GM12878 (cell line): Measurements from ENCODE around the gene COL23A1. TPM values are rescaled to one million over a fixed set of nuclear protein-coding genes. Genes with fewer than 3 reads are reported as not detected.

Source experiments
- ATAC-seq: fragments of 200-7000 bp; cut with Tn5 transposase; 3 replicates; pipeline ENCODE4 v1.9.1; 2020; ENCODE audit warnings: mild to moderate bottlenecking, moderate library complexity
- BruUV-seq: library from RNA; stranded (reverse); fragments of 400-500 nt; replicated peaks from 2 replicates; lab custom pipeline; 2021; lab: Mats Ljungman, UMichigan
- CTCF ChIA-PET: fragments of 300-600 bp; sonication (Branson Sonifier 250); formaldehyde crosslinking; extraction: SDS; loops from one replicate; lab custom pipeline; 2021; ENCODE audit warnings: inconsistent platforms; lab: Yijun Ruan, JAX
- POLR2A ChIA-PET: fragments of 350-600 bp; formaldehyde crosslinking; extraction: SDS; loops from one replicate; lab custom pipeline; 2021; ENCODE audit warnings: inconsistent platforms; lab: Charles Lee
- RAD21 ChIA-PET: fragments of 300-600 bp; sonication (Branson Sonifier 250); formaldehyde crosslinking; loops from one replicate; lab custom pipeline; 2023; ENCODE audit warnings: antibody characterized with exemption; ENCODE audit not compliant: unreplicated experiment; lab: Charles Lee
- SMC1A ChIA-PET: fragments of 300-600 bp; sonication (Branson Sonifier 250); formaldehyde crosslinking; loops from one replicate; lab custom pipeline; 2023; ENCODE audit not compliant: unreplicated experiment, uncharacterized antibody; lab: Charles Lee
- DNase-seq: peaks from one replicate; pipeline ENCODE4 v3.0.0-alpha.2; 2011; ENCODE audit warnings: low read depth, low spot score
- FAIRE-seq: peaks from 3 replicates; lab custom pipeline; 2011; peaks lifted over from hg19 to GRCh38; lab: Jason Lieb, UNC
- H2AFZ ChIP-seq: 2 replicates; pipeline ENCODE4 v1.6.0; 2011; ENCODE audit warnings: low read depth, low read length, control low read depth; ENCODE audit not compliant: control insufficient read depth
- H3K27ac ChIP-seq: 2 replicates; pipeline ENCODE4 v1.5.1; 2011; ENCODE audit warnings: control low read depth; ENCODE audit not compliant: control insufficient read depth, insufficient read depth
- H3K27me3 ChIP-seq, 2 experiments: replicated peaks in 1 of 2; 2 replicates each; pipeline versions ENCODE4 v1.6.0 to v1.6.1; 2011; ENCODE audit warnings: low read length in 1 of 2; ENCODE audit not compliant: control insufficient read depth in 2 of 2, insufficient read depth in 2 of 2
- H3K36me3 ChIP-seq, 2 experiments: 2 replicates each; pipeline ENCODE4 v1.5.1; 2011; ENCODE audit warnings: low read length in 1 of 2; ENCODE audit not compliant: control insufficient read depth in 2 of 2, insufficient read depth in 2 of 2
- H3K4me1 ChIP-seq: 2 replicates; pipeline ENCODE4 v1.6.1; 2011; ENCODE audit warnings: mild to moderate bottlenecking, low read length, moderate library complexity, mixed read lengths; ENCODE audit not compliant: control insufficient read depth, insufficient read depth
- H3K4me2 ChIP-seq: 2 replicates; pipeline ENCODE4 v1.6.0; 2011; ENCODE audit warnings: control low read depth; ENCODE audit not compliant: control insufficient read depth, insufficient read depth
- H3K4me3 ChIP-seq: fragments of 200-600 bp; sonication (generic); 2 replicates; pipeline ENCODE4 v1.5.1; 2016
- H3K79me2 ChIP-seq: 2 replicates; pipeline ENCODE4 v1.6.0; 2011; ENCODE audit warnings: low read length; ENCODE audit not compliant: control insufficient read depth, insufficient read depth
- H3K9ac ChIP-seq: 2 replicates; pipeline ENCODE4 v1.8.0; 2011; ENCODE audit warnings: low read length, control low read depth, mixed read lengths; ENCODE audit not compliant: control insufficient read depth, insufficient read depth
- H3K9me3 ChIP-seq: replicated peaks from 3 replicates; pipeline ENCODE4 v1.5.1; 2011; ENCODE audit warnings: mild to moderate bottlenecking, low read length; ENCODE audit not compliant: control insufficient read depth, insufficient read depth
- H4K20me1 ChIP-seq: 2 replicates; pipeline ENCODE4 v1.6.0; 2011; ENCODE audit not compliant: control insufficient read depth, insufficient read depth
- BCLAF1 ChIP-seq: fragments of 450-650 bp; IDR thresholded peaks from 2 replicates; pipeline ENCODE4 v1.6.1; 2017; ENCODE audit warnings: antibody characterized with exemption, mild to moderate bottlenecking, moderate library complexity
- CHD4 ChIP-seq: fragments of 200-600 bp; sonication (generic); IDR thresholded peaks from 2 replicates; pipeline ENCODE4 v1.6.1; 2016; ENCODE audit warnings: mild to moderate bottlenecking
- EGR1 ChIP-seq, 2 experiments: IDR thresholded peaks; 1 replicate in 1 of 2; 2 replicates in 1 of 2; pipeline ENCODE4 v1.6.1; 2011 to 2012; ENCODE audit warnings: low read depth in 2 of 2, low read length in 2 of 2, borderline replicate concordance in 1 of 2, mild to moderate bottlenecking in 1 of 2, moderate library complexity in 1 of 2
- ETV6 ChIP-seq, 2 experiments: fragments of 450-650 bp in 1 of 2; IDR thresholded peaks in 1 of 2; conservative IDR thresholded peaks in 1 of 2; 2 replicates each; pipeline ENCODE4 v1.6.1; 2014; ENCODE audit warnings: antibody characterized with exemption in 1 of 2, borderline replicate concordance in 1 of 2, low read depth in 1 of 2, mild to moderate bottlenecking in 1 of 2, moderate library complexity in 1 of 2
- MLLT1 ChIP-seq: fragments of 450-650 bp; IDR thresholded peaks from 2 replicates; pipeline ENCODE4 v1.6.1; 2016; ENCODE audit warnings: mild to moderate bottlenecking
- MXI1 ChIP-seq: fragments of 150-350 bp; IDR thresholded peaks from 2 replicates; pipeline ENCODE4 v1.6.1; 2011; ENCODE audit warnings: low read depth, mild to moderate bottlenecking, inconsistent platforms, low read length, improper control_type of control experiment
- POLR2AphosphoS2 ChIP-seq: IDR thresholded peaks from 2 replicates; pipeline ENCODE4 v1.6.1; 2011; ENCODE audit warnings: low read depth, mild to moderate bottlenecking, low read length, improper control_type of control experiment, moderate library complexity
- RFX5 ChIP-seq: IDR thresholded peaks from 2 replicates; pipeline ENCODE4 v1.6.1; 2011; ENCODE audit warnings: low read depth, low read length, improper control_type of control experiment
- SIX5 ChIP-seq: IDR thresholded peaks from 2 replicates; pipeline ENCODE4 v1.6.1; 2011; ENCODE audit warnings: mild to moderate bottlenecking, low read depth, low read length, moderate library complexity; ENCODE audit not compliant: severe bottlenecking
- TCF12 ChIP-seq: IDR thresholded peaks from 2 replicates; pipeline ENCODE4 v1.6.1; 2011; ENCODE audit warnings: low read depth, mild to moderate bottlenecking, low read length
- WRNIP1 ChIP-seq: IDR thresholded peaks from 2 replicates; pipeline ENCODE4 v1.6.1; 2011; ENCODE audit warnings: low read depth, low read length, improper control_type of control experiment, borderline replicate concordance
- WGBS: methylation state at CpG from one replicate; pipeline ENCODE4 v1.1.6; 2016; ENCODE audit warnings: low lambda C conversion rate; ENCODE audit not compliant: insufficient replicate concordance, insufficient coverage; ENCODE audit errors: missing lambda C conversion rate; 5-methylcytosine and 5-hydroxymethylcytosine counted together
- in situ Hi-C: fragments of 300-500 bp; cut with MboI; formaldehyde crosslinking; loops from 9 replicates; pipeline ENCODE4 v1.14.3; 2018; ENCODE audit warnings: mixed read lengths
- intact Hi-C: fragments of 100-400 bp; cut with micrococcal nuclease; formaldehyde crosslinking; loops from one replicate; pipeline ENCODE4 v1.14.2; 2022; ENCODE audit not compliant: unreplicated experiment
- polyA plus RNA-seq, 11 experiments: library from polyadenylated mRNA; depleted of rRNA in 4 of 11; unstranded in 6 of 11; stranded (reverse) in 5 of 11; fragments of >200 nt; fragmentation: Nextera tagmentation in 4 of 11; fragmentation: Illumina TruSeq in 1 of 11; extraction: Ambion mirVana in 4 of 11; extraction: Trizol in 1 of 11; gene quantifications; 1 replicate in 1 of 11; 2 replicates in 10 of 11; pipeline versions ENCODE4 v1.2.1 to v1.2.3, GENCODE V29; 2011 to 2016; ENCODE audit warnings: inconsistent platforms in 2 of 11, missing spikeins in 2 of 11, low read depth in 1 of 11
- total RNA-seq, 4 experiments: library from RNA; depleted of rRNA in 3 of 4; stranded (reverse); fragments of >200 nt in 3 of 4; fragmentation: Illumina TruSeq in 1 of 4; extraction: Trizol in 1 of 4; gene quantifications; 2 replicates each; pipeline versions ENCODE4 v1.2.1 to v1.2.3, GENCODE V29; 2013 to 2021

The COL23A1 gene
- total and polyA plus RNA-seq, 10 of the 15 experiments (the other 5 are each of a cell fraction or from before 2014, with no cell fraction given), result 0.03 to 0.83 (median 0.09) TPM; not detected in 5

GRCh38 chr5:178236126-178236525 lies 354.1 kb downstream of the COL23A1 start:
- no peak overlapping the region for H3K27ac ChIP-seq
- no peak overlapping the region for H3K4me2 ChIP-seq
- FAIRE-seq (no peak), DNase-seq (no peak), ATAC-seq (no peak)
- no TSS peak for BruUV-seq
- 90% methylated on average over 9 of the region's 9 CpGs for WGBS
- no peak overlapping the region for H3K9ac ChIP-seq
- ChIA-PET RAD21 (interaction anchor here (0.6 kb wide), 1 partner anchor 65 kb away, joined by 3 read pairs; no protein-coding TSS in a partner anchor), SMC1A (no interaction called here), CTCF (interaction anchor here (0.6 to 0.9 kb wide), 2 partner anchors 15 kb away, joined by 3 to 4 read pairs; no protein-coding TSS in a partner anchor), POLR2A (no interaction called here)
- no peaks in the 10 kb centered on the region for H3K27me3 ChIP-seq
- no peak overlapping the region for H2AFZ ChIP-seq
- in situ Hi-C loops (no loop called here), intact Hi-C loops (loop anchor here (5.0 kb wide), 1 partner anchor 1256 kb away; no protein-coding TSS in a partner anchor)
- no peaks in the 10 kb centered on the region for H4K20me1 ChIP-seq
- H3K4me3 ChIP-seq, result no peak overlapping the region
- H3K79me2 ChIP-seq, result peaks cover 11% of the 10 kb centered on the region
- no peaks in the 10 kb centered on the region for H3K9me3 ChIP-seq
- peaks cover 51% of the 10 kb centered on the region for H3K4me1 ChIP-seq
- TF ChIP-seq MLLT1 (no peak), BCLAF1 (no peak), CHD4 (no peak), ETV6 (conservative IDR thresholded peaks at IDR 0.05 in 1 of 2, IDR thresholded peaks at IDR 0.05 in 1 of 2; ENCODE audit: borderline replicate concordance in 1 of 2, low read depth in 1 of 2) (no peak), TCF12 (no peak), MXI1 (no peak), EGR1 (IDR thresholded peaks at IDR 0.05; ENCODE audit: borderline replicate concordance in 1 of 2, low read depth in 2 of 2, low read length in 2 of 2) (no peak), RFX5 (no peak), POLR2AphosphoS2 (no peak), SIX5 (no peak), WRNIP1 (no peak)
- no peaks in the 10 kb centered on the region; a peak in 1 of 4 replicates for H3K36me3 ChIP-seq
